SK-N-SH treated with all-trans-retinoic acid at 6 μM for 48 hours (cell line): Measurements from ENCODE around the gene ERBB3.

Experiments used
- ARNTL ChIP-seq: fragments of 450-650 bp; formaldehyde crosslinking; IDR thresholded peaks from 2 replicates; pipeline ENCODE4 v1.5.0; 2020; ENCODE audit warnings: low read depth, mild to moderate bottlenecking, moderate library complexity, borderline replicate concordance
- CSDC2 ChIP-seq: fragments of 250-450 bp; sonication (Bioruptor Pico); IDR thresholded peaks from 2 replicates; pipeline ENCODE4 v1.5.0; 2020; ENCODE audit warnings: mild to moderate bottlenecking, moderate library complexity
- GLIS3 ChIP-seq: fragments of 250-450 bp; sonication (Bioruptor Pico); IDR thresholded peaks from 2 replicates; pipeline ENCODE4 v1.5.0; 2020; ENCODE audit warnings: mild to moderate bottlenecking, moderate library complexity
- RARB ChIP-seq: fragments of 250-450 bp; sonication (Bioruptor Pico); IDR thresholded peaks from 2 replicates; pipeline ENCODE4 v1.8.0; 2021; ENCODE audit warnings: mild to moderate bottlenecking, moderate library complexity
- ZC3H10 ChIP-seq: fragments of 250-450 bp; sonication (Bioruptor Pico); IDR thresholded peaks from 2 replicates; pipeline ENCODE4 v1.5.1; 2021; ENCODE audit warnings: mild to moderate bottlenecking, moderate library complexity
- ZFP30 ChIP-seq: fragments of 450-650 bp; formaldehyde crosslinking; IDR thresholded peaks from 2 replicates; pipeline ENCODE4 v1.5.0; 2022; ENCODE audit warnings: mild to moderate bottlenecking, moderate library complexity
- ZNF565 ChIP-seq: fragments of 450-650 bp; formaldehyde crosslinking; conservative IDR thresholded peaks from 2 replicates; pipeline ENCODE4 v1.5.0; 2020; ENCODE audit warnings: low read depth, mild to moderate bottlenecking, moderate library complexity
- ZNF70 ChIP-seq: fragments of 450-650 bp; formaldehyde crosslinking; IDR thresholded peaks from 2 replicates; pipeline ENCODE4 v1.5.0; 2020; ENCODE audit warnings: mild to moderate bottlenecking, moderate library complexity
- TF ChIP-seq, protein P1 (sequence below): fragments of 250-450 bp; sonication (Bioruptor Pico); IDR thresholded peaks from 2 replicates; pipeline ENCODE4 v1.8.0; 2020; ENCODE audit warnings: mild to moderate bottlenecking, moderate library complexity, borderline replicate concordance
- TF ChIP-seq, protein P2 (sequence below): fragments of 250-450 bp; sonication (Bioruptor Pico); IDR thresholded peaks from 2 replicates; pipeline ENCODE4 v1.5.1; 2021; ENCODE audit warnings: mild to moderate bottlenecking, moderate library complexity

DNA sequence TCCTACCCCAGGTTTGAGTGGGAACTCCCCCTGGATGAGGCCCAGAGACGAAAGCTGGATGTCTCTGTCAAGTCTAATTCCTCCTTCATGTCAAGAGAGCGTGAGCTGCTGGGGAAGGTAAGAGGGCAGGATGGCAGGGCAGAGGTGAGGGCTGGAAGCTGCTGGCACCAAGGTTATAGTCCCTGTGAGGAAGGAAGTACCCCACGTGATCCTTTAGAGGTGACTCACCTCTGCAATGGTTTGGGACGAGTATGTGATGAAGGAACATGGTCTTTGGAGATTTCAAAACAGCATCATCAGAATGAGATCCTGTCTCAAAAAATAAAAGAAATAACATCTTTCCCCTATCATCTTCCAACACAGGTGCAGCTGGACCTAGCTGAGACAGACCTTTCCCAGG is 63.3 kb downstream of the ERBB3 start:
- TF ChIP-seq ZNF565 (CRISPR knock-in tag): no peak
- no peak for TF ChIP-seq ZC3H10 (CRISPR knock-in tag)
- no peak for TF ChIP-seq ZFP30
- TF ChIP-seq GLIS3 (CRISPR knock-in tag): no peak
- TF ChIP-seq, protein P1, sequence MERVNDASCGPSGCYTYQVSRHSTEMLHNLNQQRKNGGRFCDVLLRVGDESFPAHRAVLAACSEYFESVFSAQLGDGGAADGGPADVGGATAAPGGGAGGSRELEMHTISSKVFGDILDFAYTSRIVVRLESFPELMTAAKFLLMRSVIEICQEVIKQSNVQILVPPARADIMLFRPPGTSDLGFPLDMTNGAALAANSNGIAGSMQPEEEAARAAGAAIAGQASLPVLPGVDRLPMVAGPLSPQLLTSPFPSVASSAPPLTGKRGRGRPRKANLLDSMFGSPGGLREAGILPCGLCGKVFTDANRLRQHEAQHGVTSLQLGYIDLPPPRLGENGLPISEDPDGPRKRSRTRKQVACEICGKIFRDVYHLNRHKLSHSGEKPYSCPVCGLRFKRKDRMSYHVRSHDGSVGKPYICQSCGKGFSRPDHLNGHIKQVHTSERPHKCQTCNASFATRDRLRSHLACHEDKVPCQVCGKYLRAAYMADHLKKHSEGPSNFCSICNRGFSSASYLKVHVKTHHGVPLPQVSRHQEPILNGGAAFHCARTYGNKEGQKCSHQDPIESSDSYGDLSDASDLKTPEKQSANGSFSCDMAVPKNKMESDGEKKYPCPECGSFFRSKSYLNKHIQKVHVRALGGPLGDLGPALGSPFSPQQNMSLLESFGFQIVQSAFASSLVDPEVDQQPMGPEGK (CRISPR knock-in tag): no peak
- TF ChIP-seq, protein P2, sequence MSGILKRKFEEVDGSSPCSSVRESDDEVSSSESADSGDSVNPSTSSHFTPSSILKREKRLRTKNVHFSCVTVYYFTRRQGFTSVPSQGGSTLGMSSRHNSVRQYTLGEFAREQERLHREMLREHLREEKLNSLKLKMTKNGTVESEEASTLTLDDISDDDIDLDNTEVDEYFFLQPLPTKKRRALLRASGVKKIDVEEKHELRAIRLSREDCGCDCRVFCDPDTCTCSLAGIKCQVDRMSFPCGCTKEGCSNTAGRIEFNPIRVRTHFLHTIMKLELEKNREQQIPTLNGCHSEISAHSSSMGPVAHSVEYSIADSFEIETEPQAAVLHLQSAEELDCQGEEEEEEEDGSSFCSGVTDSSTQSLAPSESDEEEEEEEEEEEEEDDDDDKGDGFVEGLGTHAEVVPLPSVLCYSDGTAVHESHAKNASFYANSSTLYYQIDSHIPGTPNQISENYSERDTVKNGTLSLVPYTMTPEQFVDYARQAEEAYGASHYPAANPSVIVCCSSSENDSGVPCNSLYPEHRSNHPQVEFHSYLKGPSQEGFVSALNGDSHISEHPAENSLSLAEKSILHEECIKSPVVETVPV: no peak
- TF ChIP-seq ARNTL: no peak
- no peak for TF ChIP-seq RARB (CRISPR knock-in tag)
- no peak for TF ChIP-seq ZNF70
- no peak for TF ChIP-seq CSDC2 (CRISPR knock-in tag)
